NB4 (cell line): ENCODE data around the gene SLC25A31.

Experiments
- DNase-seq: peaks from one replicate; pipeline ENCODE4 v3.0.0; 2010; ENCODE audit warnings: low read depth
- H3K4me3 ChIP-seq: one replicate; pipeline ENCODE4 v1.5.1; 2011; ENCODE audit warnings: mild to moderate bottlenecking, low read depth, low read length, moderate library complexity
- CTCF ChIP-seq: IDR thresholded peaks from one replicate; pipeline ENCODE4 v1.5.1; 2012; ENCODE audit warnings: low read depth, low read length
- MYC ChIP-seq: IDR thresholded peaks from 2 replicates; pipeline ENCODE4 v1.6.1; 2011; ENCODE audit warnings: low read depth, low read length
- POLR2A ChIP-seq: IDR thresholded peaks from 2 replicates; pipeline ENCODE4 v1.6.1; 2011; ENCODE audit warnings: mild to moderate bottlenecking; ENCODE audit not compliant: insufficient read length; ENCODE audit errors: extremely low read depth
- TF ChIP-seq, protein P1 (sequence below): IDR thresholded peaks from 2 replicates; pipeline ENCODE4 v1.6.1; 2011; ENCODE audit warnings: low read depth, low read length

SLC25A31 gene

DNA sequence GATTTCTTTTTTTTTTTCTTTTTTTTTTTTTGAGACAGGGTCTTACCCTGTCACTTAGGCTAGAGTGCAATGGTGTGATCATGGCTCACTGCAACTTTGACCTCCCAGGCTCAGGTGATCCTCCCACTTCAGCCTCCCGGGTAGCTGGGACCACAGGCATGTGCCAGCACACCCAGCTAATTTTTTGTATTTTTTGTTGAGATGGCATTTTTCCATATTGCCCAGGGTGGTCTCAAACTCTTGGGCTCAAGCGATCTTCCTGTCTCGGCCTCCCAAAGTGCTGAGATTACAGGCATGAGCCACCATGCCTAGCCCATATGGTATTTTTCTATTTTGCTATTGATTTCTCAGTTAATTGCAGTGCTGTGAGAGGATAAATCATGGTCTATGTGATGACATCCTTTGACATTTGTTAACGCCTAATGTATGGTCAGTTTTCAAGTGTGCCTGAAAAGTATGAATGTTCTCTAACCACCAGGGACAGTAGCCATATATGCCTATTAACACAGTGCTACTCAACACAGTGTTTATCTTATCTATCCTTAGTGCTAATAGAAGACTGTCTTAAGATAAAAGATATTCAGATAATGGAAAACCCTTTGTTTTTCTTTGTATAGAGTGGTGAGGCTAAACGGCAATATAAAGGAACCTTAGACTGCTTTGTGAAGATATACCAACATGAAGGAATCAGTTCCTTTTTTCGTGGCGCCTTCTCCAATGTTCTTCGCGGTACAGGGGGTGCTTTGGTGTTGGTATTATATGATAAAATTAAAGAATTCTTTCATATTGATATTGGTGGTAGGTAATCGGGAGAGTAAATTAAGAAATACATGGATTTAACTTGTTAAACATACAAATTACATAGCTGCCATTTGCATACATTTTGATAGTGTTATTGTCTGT lies 42.8 kb downstream of the SLC25A31 start:
- DNase-seq, result no peak

GRCh38 chr4:127775843-127776242 lies 45.6 kb downstream of the SLC25A31 start:
- H3K4me3 ChIP-seq, result no peak overlapping the region
- no peak for TF ChIP-seq MYC
- TF ChIP-seq, protein P1, sequence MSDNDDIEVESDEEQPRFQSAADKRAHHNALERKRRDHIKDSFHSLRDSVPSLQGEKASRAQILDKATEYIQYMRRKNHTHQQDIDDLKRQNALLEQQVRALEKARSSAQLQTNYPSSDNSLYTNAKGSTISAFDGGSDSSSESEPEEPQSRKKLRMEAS, result no peak
- no peak for TF ChIP-seq POLR2A
- no peak for DNase-seq

More for the DNA sequence above, 42.8 kb downstream of the SLC25A31 start:
- TF ChIP-seq MYC, result no peak
- TF ChIP-seq POLR2A, result no peak
- TF ChIP-seq, protein P1, result no peak
- no peak for TF ChIP-seq CTCF
- no peak overlapping the region for H3K4me3 ChIP-seq

- no peak overlapping the region for H3K4me3 ChIP-seq
- TF ChIP-seq POLR2A (no peak), CTCF (no peak), MYC (no peak)
- TF ChIP-seq, protein P1, result no peak
- no peak for DNase-seq
Observed at GRCh38 chr4:127776620-127777019, 46.4 kb downstream of the SLC25A31 start.

DNA sequence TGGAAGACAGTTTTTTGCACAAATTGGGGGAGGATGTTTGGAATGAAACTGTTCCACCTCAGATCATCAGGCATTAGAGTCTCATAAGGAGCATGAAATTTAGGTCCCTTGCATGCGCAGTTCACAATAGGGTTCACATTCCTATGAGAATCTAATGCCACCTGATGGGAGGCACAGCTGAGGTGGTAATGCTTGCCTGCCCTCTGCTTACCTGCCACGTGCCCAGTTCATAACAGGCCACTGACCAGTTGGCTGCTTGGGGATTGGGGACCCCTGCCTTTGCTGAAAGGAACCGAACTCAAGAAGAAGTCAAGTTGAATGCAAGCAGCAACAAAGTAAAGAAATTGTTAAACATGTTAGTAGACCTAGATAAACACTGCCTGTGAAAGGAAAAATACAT lies 47.3 kb downstream of the SLC25A31 start:
- TF ChIP-seq CTCF (no peak), MYC (no peak), POLR2A (no peak)
- TF ChIP-seq, protein P1, result no peak
- DNase-seq, result no peak
- no peak overlapping the region for H3K4me3 ChIP-seq

- H3K4me3 ChIP-seq, result no peak overlapping the region
- DNase-seq, result no peak
- TF ChIP-seq MYC (no peak), CTCF (no peak)
Observed at GRCh38 chr4:127778102-127778501, 47.9 kb downstream of the SLC25A31 start.

DNA sequence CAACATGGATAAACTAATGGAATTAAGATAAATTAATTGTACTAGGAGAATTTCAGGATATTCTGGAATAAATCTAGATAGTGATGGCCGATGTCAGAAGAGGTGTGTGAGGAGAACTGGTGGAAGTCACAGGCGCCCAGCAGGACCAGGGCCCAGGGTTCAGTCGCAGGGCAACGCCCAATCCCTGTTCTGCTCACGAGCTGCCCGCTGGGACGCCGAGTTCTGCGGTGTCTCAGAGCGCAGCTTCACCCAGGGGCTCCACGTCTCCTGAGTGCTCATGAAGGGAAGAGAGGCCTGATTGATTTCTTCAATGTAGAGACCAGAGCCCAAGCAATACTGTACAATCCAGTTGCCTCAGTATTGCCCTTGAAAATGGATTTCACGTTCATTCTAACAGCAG lies 50.4 kb downstream of the SLC25A31 start:
- no peak for DNase-seq
- no peak overlapping the region for H3K4me3 ChIP-seq
- TF ChIP-seq MYC (no peak), CTCF (no peak), POLR2A (no peak)
- TF ChIP-seq, protein P1, result no peak
